ENCODE measurements around the gene EMP2. TPM values are rescaled to one million over a fixed set of nuclear protein-coding genes. Genes with fewer than 3 reads are reported as not detected.

EMP2 gene
- total RNA-seq, 2 donors from 2014 or later = 19.0 to 20.7 TPM

- TF ChIP-seq, protein P1, sequence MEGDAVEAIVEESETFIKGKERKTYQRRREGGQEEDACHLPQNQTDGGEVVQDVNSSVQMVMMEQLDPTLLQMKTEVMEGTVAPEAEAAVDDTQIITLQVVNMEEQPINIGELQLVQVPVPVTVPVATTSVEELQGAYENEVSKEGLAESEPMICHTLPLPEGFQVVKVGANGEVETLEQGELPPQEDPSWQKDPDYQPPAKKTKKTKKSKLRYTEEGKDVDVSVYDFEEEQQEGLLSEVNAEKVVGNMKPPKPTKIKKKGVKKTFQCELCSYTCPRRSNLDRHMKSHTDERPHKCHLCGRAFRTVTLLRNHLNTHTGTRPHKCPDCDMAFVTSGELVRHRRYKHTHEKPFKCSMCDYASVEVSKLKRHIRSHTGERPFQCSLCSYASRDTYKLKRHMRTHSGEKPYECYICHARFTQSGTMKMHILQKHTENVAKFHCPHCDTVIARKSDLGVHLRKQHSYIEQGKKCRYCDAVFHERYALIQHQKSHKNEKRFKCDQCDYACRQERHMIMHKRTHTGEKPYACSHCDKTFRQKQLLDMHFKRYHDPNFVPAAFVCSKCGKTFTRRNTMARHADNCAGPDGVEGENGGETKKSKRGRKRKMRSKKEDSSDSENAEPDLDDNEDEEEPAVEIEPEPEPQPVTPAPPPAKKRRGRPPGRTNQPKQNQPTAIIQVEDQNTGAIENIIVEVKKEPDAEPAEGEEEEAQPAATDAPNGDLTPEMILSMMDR (conservative IDR thresholded peaks at IDR 0.05) = no peak
- no peaks in the 10 kb centered on the region for H3K27me3 Mint-ChIP-seq (ENCODE audit: insufficient read depth)
- WGBS, 2 experiments (ENCODE audit: insufficient coverage in 1 of 2, insufficient read length in 1 of 2) = 87 to 97% methylated on average over 5 to 6 of the region's 6 CpGs
- no peak overlapping the region for H3K4me3 Mint-ChIP-seq
- no peaks in the 10 kb centered on the region for H3K4me1 ChIP-seq (ENCODE audit: control insufficient read depth, insufficient read depth, low read length)
- no peak overlapping the region for H3K27ac ChIP-seq (ENCODE audit: low read depth, low read length)
- H3K4me1 Mint-ChIP-seq = no peaks in the 10 kb centered on the region
- H3K27ac Mint-ChIP-seq = no peak overlapping the region
- DNase-seq = no peak
- H3K27me3 ChIP-seq (ENCODE audit: control insufficient read depth, insufficient read depth, low read length, poor library complexity, severe bottlenecking) = no peaks in the 10 kb centered on the region
- peaks cover 9% of the 10 kb centered on the region for H3K9me3 ChIP-seq (ENCODE audit: control insufficient read depth, low read length)
- peaks cover 18% of the 10 kb centered on the region for H3K36me3 ChIP-seq (ENCODE audit: control insufficient read depth, insufficient read depth, low read length)
- peaks cover 35% of the 10 kb centered on the region for H3K36me3 Mint-ChIP-seq (ENCODE audit: low read depth)
- peaks cover 20% of the 10 kb centered on the region for H3K9me3 Mint-ChIP-seq
- H3K4me3 ChIP-seq (ENCODE audit: low read length) = no peak overlapping the region
- H3K9ac ChIP-seq (ENCODE audit: extremely low read depth, low read length, poor library complexity, severe bottlenecking) = no peak overlapping the region
These were observed 32.7 kb downstream of the EMP2 start for GRCh38 chr16:10547708-10548107.

DNA sequence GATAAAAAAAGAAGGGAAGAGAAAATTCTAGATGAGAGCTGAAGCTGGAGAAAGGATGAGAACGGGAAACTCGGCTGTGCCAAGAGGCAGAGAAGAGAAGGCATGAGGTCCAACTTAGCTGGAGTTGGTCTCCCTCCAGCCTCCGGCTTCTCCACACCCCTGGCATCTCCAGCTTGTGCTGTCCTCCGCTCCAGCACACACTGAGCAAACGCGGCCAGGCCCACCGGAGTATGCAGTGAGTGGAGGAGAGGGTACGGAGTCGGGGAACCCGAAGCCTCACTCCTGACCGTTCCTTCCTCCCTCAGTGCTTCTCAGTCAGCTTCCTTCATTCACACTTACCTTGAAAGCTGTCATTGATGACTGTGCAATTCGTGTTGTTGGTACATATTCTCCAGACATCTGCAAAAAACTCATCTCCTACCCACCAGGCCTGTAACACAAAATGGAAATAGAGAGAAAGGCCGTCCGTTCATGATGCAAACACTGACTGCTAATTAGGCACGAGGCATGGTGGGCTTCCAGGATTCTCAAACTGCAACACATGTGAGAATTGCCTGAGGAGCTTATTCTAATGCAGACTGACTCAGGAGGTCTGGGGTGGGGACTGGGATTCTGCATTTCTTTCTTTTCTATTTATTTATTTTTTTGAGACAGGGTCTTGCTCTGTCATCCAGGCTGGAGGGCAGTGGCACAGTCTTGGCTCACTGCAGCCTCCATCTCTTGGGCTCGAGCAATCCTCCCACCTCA lies 37.0 kb downstream of the EMP2 start:
- H3K4me3 Mint-ChIP-seq = no peak overlapping the region
- H3K27ac Mint-ChIP-seq = no peak overlapping the region
- Histone ChIP-seq H3K4me1 (ENCODE audit: control insufficient read depth, insufficient read depth, low read length) (no peaks in the 10 kb centered on the region), H3K27me3 (ENCODE audit: control insufficient read depth, insufficient read depth, low read length, poor library complexity, severe bottlenecking) (no peaks in the 10 kb centered on the region), H3K36me3 (ENCODE audit: control insufficient read depth, insufficient read depth, low read length) (peaks cover 26% of the 10 kb centered on the region), H3K9ac (ENCODE audit: extremely low read depth, low read length, poor library complexity, severe bottlenecking) (no peak overlapping the region), H3K27ac (ENCODE audit: low read depth, low read length) (no peak overlapping the region), H3K4me3 (ENCODE audit: low read length) (no peak overlapping the region), H3K9me3 (ENCODE audit: control insufficient read depth, low read length) (no peaks in the 10 kb centered on the region)
- DNase-seq = no peak
- TF ChIP-seq, protein P1 (conservative IDR thresholded peaks at IDR 0.05) = no peak
- 95% methylated on average over 15 of the region's 16 CpGs; no CpG with 5 or more reads in 1 of the 2 experiments for WGBS, 2 experiments (ENCODE audit: insufficient coverage in 1 of 2, insufficient read length in 1 of 2)
- no peaks in the 10 kb centered on the region for H3K4me1 Mint-ChIP-seq
- peaks cover 10% of the 10 kb centered on the region for H3K9me3 Mint-ChIP-seq
- no peaks in the 10 kb centered on the region for H3K27me3 Mint-ChIP-seq (ENCODE audit: insufficient read depth)
- H3K36me3 Mint-ChIP-seq (ENCODE audit: low read depth) = peaks cover 32% of the 10 kb centered on the region

DNA sequence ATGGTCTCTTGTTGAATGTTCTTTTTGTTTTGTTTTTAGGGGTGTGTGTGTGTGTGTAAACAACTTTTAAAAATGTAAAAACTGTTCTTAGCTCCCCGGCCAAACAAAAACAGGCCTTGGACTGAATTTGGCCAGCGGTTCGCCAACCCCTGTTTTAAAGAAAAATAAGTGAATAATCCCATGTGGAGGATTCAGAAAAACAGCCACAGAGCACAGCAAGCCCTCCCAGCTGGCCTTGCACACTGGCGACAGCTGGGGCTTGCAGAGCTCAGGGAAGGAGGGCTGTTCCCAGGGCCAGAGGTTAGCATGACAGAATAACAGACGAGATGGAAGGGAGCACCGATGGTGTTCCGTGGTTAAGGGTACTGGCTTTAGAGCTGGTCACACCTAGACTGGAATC lies 39.0 kb downstream of the EMP2 start:
- Mint-ChIP-seq H3K4me1 (no peaks in the 10 kb centered on the region), H3K27me3 (ENCODE audit: insufficient read depth) (no peaks in the 10 kb centered on the region), H3K4me3 (no peak overlapping the region), H3K9me3 (no peaks in the 10 kb centered on the region), H3K27ac (no peak overlapping the region), H3K36me3 (ENCODE audit: low read depth) (peaks cover 27% of the 10 kb centered on the region)
- Histone ChIP-seq H3K4me1 (ENCODE audit: control insufficient read depth, insufficient read depth, low read length) (no peaks in the 10 kb centered on the region), H3K36me3 (ENCODE audit: control insufficient read depth, insufficient read depth, low read length) (peaks cover 13% of the 10 kb centered on the region), H3K27ac (ENCODE audit: low read depth, low read length) (no peak overlapping the region), H3K9me3 (ENCODE audit: control insufficient read depth, low read length) (no peaks in the 10 kb centered on the region), H3K27me3 (ENCODE audit: control insufficient read depth, insufficient read depth, low read length, poor library complexity, severe bottlenecking) (no peaks in the 10 kb centered on the region), H3K4me3 (ENCODE audit: low read length) (no peak overlapping the region), H3K9ac (ENCODE audit: extremely low read depth, low read length, poor library complexity, severe bottlenecking) (no peak overlapping the region)
- 96 to 99% methylated on average over 7 of the region's 7 CpGs for whole genome bisulfite sequencing, 2 experiments (ENCODE audit: insufficient coverage in 1 of 2, insufficient read length in 1 of 2)
- no peak for DNase-seq
- TF ChIP-seq, protein P1 (conservative IDR thresholded peaks at IDR 0.05) = no peak
